AG09309 (cell line): ENCODE measurements around the gene KLK12.

Source experiments
- DNase-seq: peaks from one replicate; pipeline ENCODE4 v3.0.0-alpha.2; 2010; ENCODE audit warnings: low read depth
- H3K4me3 ChIP-seq: 2 replicates; pipeline ENCODE4 v1.5.1; 2011; ENCODE audit warnings: mild to moderate bottlenecking, low read depth, low read length, moderate library complexity; ENCODE audit not compliant: control insufficient read depth
- TF ChIP-seq, protein P1 (sequence below): IDR thresholded peaks from 2 replicates; pipeline ENCODE4 v1.5.1; 2011; ENCODE audit warnings: mild to moderate bottlenecking, low read depth, low read length, inconsistent platforms; ENCODE audit not compliant: insufficient read depth, control insufficient read depth; ENCODE audit errors: missing control alignments

The KLK12 gene

DNA sequence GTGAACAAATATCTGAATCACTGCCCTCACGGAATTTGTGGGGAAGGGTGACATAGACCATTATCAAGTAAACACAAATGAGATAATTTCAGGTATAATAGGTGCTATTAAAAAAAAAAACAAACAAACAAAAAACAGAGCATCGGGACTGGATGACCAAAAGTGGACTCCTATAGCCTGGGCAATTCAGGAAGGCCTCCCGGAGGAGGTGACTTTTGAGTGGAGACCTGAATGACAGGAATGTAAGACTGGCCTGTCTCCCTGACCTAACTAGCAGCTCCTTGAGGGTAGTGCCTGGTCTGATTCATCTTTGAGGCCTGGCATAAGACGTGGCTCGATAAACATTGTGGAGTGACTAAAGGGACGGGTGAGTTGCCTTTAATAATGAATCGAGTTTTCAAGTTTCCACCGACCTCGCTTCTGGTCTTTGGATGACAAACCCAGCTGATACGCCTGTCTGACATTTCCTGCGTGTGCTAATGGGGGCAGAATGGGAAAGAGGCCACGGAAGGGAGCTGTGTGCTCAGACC lies 22.1 kb downstream of the KLK12 start:
- no peak for DNase-seq
- TF ChIP-seq, protein P1, sequence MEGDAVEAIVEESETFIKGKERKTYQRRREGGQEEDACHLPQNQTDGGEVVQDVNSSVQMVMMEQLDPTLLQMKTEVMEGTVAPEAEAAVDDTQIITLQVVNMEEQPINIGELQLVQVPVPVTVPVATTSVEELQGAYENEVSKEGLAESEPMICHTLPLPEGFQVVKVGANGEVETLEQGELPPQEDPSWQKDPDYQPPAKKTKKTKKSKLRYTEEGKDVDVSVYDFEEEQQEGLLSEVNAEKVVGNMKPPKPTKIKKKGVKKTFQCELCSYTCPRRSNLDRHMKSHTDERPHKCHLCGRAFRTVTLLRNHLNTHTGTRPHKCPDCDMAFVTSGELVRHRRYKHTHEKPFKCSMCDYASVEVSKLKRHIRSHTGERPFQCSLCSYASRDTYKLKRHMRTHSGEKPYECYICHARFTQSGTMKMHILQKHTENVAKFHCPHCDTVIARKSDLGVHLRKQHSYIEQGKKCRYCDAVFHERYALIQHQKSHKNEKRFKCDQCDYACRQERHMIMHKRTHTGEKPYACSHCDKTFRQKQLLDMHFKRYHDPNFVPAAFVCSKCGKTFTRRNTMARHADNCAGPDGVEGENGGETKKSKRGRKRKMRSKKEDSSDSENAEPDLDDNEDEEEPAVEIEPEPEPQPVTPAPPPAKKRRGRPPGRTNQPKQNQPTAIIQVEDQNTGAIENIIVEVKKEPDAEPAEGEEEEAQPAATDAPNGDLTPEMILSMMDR: no peak
- no peak overlapping the region for H3K4me3 ChIP-seq

DNA sequence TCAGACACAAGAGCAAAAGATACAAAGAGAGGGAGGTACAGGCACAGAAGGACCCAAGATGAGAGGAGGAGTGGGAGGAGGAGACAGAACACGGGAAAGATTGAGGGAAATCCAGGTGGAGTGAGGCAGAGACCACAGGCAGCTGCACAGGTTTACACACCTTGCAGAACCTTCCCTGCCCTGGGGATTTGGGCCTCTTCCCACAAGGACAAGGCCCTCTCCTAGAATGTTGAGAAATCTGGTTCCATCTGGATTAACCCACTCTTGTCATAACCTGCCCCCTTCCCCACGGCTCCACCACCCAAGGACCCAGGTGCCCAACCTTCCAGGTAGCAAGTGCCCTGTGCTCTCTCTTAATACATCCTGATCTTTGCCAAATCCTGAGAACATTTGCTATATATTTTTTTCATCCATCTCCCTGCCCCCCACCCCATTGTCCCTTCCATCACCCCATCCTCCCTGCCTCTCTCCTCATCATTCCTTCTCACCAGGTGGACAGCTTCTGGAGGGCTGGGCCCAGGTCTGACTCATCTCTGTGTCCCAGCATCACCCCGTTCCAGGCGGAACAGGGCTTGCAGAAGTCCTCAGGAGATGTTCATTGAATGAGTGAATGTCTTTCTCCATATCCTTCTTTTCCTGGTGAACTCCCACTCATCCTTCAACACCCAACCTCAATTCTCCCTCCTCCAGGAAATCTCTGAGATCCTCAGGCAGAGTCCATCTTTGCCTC lies 24.6 kb downstream of the KLK12 start:
- H3K4me3 ChIP-seq: no peak overlapping the region
- DNase-seq: no peak
- TF ChIP-seq, protein P1: no peak

DNA sequence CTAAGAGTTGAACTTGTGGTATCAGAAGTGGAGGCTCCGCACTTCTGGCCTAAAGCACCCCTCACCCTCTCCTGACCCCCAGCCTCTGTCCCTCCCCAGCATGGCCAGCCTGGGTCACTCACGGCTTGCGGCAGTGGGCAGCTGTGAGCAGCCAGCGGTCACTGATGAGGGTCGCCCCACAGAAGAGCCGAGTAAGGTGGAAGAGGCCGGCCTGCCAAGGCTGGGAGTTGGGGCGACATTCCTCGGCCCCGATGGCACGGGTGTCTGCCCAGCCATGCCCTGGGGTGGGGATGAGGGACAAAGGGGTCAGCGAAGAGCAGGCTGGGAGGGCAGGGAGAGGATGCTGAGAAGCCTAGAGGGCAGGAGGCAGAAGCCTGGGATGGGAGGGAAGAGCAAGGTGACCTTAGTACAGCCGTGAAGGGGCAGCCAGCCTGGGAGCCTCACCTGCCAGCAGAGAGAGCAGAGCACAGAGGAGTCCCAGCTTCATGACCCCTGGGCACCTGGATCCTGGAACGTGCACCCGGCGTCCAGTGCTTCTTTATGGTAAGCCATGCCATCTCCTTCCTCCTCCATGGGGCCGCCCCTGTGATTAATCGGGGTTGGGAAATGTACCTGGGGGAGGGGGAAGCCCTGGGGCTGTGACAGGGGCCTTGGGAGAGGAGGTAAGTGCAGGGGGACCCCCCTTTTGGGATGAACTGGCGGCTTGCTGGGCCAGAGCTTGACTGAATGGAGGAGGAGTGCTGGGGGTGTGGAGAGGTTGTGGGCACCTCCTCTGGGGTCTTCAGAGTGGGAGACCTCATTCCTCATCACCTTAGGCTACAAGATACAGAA lies 25.5 kb downstream of the KLK12 start:
- no peak for DNase-seq
- no peak overlapping the region for H3K4me3 ChIP-seq
- TF ChIP-seq, protein P1: no peak

DNA sequence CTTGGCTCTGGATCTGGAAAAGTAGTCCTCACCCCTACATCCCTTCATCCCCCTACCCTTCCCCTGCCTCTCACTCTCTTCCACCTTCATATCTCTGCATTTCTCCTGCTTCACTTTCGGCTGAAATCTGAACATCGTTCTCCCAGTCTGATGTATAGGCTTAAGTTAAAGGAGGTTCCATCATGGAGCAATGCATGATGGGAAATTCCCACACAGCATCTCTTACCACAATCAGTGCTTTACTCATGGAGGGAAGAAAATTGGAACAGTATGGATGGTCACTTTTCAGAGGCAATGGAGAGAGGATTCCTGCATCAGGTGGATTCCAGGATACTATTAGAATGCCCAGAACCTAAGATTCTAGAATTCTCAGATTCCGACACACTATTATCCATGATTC lies 27.3 kb downstream of the KLK12 start:
- TF ChIP-seq, protein P1: no peak
- no peak for DNase-seq
- H3K4me3 ChIP-seq: no peak overlapping the region

DNA sequence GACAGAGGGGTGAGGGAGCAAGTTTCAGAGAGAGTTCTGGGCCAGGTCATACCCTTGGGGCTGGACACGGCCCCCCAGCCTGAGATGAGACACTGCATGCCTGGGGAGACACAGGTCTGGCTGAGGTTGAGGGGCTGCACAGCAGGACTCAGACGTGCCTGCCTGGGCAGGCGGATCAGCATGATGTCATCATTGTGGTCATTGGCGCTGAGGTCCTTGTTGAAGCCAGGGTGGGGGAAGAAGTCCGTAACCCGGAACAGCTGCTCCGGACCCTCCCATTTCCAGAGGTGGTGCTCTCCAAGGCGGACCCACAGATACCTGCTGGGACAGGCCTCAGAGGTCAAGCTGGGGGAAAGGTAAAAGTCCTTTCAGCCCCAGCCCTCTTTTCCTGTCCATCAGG lies 28.4 kb downstream of the KLK12 start:
- H3K4me3 ChIP-seq: no peak overlapping the region
- no peak for DNase-seq
- TF ChIP-seq, protein P1: no peak

DNA sequence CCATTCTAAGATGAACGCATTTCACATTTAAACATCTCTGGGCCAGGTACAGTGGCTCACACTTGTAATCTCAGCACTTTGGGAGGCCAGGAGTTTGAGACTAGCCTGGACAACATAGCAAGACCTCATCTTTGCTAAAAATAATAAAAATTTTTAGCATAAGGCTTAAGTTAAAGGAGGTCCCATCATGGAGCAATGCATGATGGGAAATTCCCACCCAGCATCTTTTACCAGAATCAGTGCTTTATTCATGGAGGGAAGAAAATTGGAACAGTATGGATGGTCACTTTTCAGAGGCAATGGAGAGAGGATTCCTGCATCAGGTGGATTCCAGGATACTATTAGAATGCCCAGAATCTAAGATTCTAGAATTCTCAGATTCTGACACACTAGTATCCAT lies 29.6 kb downstream of the KLK12 start:
- no peak overlapping the region for H3K4me3 ChIP-seq
- TF ChIP-seq, protein P1: no peak
- DNase-seq: no peak
